HG02884 (cell line): ENCODE data around the gene SNRPA.
"Not testable (repeated sequence)": the region's sequence is repeated elsewhere in the genome, so short reads cannot be mapped to it uniquely, and the experiment has no call there.

Source experiments
- ATAC-seq: cut with Tn5 transposase; IDR thresholded peaks from one replicate; pipeline ENCODE4 v1.9.1; 2021; ENCODE audit warnings: mild to moderate bottlenecking, moderate library complexity; ENCODE audit not compliant: unreplicated experiment

SNRPA gene

GRCh38 chr19:40776364-40776763 is 25.4 kb downstream of the SNRPA start:
- no peak for ATAC-seq

DNA sequence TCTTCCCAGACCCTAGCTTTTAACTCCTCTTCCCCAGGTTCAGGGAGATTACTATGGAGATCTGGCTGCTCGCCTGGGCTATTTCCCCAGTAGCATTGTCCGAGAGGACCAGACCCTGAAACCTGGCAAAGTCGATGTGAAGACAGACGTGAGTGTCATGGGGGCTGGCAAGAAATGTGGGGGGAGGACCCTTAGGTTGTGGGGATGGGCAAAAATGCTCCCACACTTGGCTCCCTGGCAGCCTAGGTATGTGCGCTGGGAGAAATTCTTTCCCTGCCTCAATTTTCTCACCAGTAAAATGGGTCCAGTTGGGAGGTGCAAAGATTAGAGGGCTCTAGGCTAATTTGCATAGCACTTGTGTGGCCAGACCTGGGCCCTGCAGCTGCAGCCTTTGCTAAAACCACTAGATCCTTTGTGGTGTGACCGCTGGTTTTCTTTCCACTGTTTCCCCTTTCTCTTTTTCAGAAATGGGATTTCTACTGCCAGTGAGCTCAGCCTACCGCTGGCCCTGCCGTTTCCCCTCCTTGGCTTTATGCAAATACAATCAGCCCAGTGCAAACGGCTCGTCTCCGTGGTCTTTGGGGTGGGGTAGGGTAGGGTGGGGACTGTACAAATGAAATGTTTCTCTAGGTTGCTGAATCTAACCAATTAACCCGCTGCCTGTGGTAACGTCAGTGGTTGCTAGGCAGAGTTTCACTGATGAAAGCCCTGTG is 26.1 kb downstream of the SNRPA start:
- peak; percentile 55 for ATAC-seq

DNA sequence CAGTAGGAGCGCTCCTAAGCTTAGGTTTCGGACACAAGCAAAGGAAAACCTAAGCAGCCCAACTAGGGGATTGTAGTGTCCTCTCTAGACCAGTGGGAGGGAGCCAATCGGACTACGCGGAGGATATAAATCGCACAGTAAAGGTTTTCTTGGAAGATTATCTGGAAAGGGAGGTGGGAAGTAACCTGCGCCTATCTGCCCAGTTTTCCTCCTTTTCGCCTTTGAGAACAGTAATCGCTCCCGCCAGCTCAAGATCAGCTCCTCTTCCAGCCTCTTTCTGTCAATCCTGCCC is 26.6 kb downstream of the SNRPA start:
- no peak for ATAC-seq

DNA sequence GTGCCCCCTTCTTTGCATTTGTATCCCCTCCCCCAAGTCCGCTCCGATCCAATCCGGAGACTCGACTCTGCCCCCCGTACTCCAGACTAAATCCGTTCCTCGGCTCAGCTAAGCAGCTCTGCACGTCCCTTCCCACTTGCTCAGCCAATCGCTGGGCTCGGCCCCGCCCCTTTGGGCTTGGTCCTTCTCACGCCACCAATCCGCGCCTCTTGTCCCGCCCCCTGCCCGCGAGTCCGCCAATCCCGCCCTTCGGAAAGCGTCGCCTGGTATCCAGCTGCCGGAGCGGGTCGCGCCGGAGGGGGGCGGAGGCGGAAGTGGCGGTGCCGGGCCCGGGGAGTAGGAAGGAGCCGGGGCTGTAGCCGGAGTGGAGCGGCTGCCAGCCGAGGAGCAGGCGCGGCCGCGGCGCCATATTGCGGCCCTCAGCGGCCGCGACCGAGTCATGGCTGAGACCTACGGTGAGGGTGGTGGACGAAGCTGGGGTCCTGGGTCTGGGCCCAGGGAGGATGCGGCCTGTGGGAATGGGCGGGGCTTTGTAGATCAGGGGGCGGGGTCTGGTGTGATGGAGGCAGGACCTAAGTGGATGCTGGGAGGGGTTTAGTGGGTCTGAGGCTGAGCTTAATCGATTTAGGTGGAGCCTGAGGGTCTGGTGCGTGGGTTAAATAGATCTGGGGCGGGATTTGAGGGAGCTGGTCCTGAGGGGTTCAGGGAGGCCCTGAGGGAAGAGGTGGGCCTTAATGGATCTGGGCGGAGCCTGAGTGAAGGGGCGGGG is 27.1 kb downstream of the SNRPA start, which contains the start of gene RAB4B:
Gene RAB4B, plus strand, starts transcription at position 311 of the 769 bp plus-strand sequence. Its CDS starts 129 bp downstream, at position 440.
- peak; percentile 53 for ATAC-seq

- no peak for ATAC-seq
These were observed 27.8 kb downstream of the SNRPA start for GRCh38 chr19:40778706-40779284.

DNA sequence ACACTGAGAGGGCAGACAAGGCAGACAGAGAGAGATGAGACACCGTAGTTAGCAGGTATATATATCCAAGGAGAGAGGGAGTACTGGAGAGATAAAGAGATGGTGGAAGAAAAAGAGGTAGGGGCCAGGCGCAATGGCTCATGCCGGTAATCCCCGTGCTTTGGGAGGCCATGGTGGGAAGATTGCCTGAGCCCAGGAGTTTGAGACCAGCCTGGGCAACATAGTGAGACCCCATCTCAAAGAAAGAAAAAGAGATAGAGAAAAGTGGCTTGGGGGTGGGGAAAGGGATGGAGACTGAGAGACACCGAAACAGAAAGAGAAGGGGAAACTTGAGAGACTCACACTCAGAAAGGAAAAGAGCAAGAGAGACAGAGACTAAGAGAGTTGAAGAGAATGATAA is 29.6 kb downstream of the SNRPA start:
- no peak for ATAC-seq

GRCh38 chr19:40781140-40781539 is 30.1 kb downstream of the SNRPA start:
- ATAC-seq: no peak

DNA sequence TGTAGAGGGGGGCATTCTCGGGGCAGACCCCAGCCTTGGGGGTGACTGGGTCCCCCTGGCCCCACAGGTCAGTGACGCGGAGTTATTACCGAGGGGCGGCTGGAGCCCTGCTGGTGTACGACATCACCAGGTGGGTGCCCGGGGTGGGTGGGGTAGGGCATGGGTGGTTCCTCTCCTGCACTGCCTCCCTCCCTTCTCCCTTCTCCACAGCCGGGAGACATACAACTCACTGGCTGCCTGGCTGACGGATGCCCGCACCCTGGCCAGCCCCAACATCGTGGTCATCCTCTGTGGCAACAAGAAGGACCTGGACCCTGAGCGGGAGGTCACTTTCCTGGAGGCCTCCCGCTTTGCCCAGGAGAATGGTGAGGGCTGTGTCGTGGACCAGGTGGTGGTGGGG is 32.7 kb downstream of the SNRPA start:
- no peak for ATAC-seq

- ATAC-seq: not testable (repeated sequence)
These were observed 33.1 kb downstream of the SNRPA start for GRCh38 chr19:40784146-40784545.

- no peak for ATAC-seq
These were observed 34.5 kb downstream of the SNRPA start for GRCh38 chr19:40785526-40785925.

- ATAC-seq: no peak
These were observed 35.3 kb downstream of the SNRPA start for GRCh38 chr19:40786060-40787037.

DNA sequence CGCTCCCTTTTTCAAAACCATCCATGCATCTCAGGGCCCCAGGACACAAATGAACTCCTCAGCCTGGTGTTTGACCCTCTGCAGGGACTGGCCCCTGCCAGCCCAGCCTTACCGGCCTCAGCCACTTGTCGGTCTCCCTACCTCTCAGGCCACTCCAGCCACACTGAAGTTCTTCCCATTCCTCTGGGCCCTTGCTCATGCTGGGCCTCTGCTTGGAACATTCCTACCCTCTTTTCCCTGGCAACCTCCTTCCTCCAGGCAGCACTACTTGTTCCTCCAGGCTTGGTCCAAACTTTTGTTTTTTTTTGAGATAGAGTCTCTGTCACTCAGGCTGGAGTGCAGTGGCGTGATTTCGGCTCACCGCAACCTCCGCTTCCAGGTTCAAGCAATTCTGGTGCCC is 40.3 kb downstream of the SNRPA start:
- ATAC-seq: no peak

- no peak for ATAC-seq
These were observed 41.0 kb downstream of the SNRPA start for GRCh38 chr19:40791996-40792395.

- no peak for ATAC-seq
These were observed 46.4 kb downstream of the SNRPA start for GRCh38 chr19:40797166-40797962.

- no peak for ATAC-seq
These were observed 47.1 kb downstream of the SNRPA start for GRCh38 chr19:40797963-40798682.

- ATAC-seq: peak; percentile 66
These were observed 47.9 kb downstream of the SNRPA start, which contains the start of gene EGLN2 for GRCh38 chr19:40798683-40799557. EGLN2 (plus strand) TSS chr19:40799191; CDS start chr19:40800573, 1,382 bp downstream.

DNA sequence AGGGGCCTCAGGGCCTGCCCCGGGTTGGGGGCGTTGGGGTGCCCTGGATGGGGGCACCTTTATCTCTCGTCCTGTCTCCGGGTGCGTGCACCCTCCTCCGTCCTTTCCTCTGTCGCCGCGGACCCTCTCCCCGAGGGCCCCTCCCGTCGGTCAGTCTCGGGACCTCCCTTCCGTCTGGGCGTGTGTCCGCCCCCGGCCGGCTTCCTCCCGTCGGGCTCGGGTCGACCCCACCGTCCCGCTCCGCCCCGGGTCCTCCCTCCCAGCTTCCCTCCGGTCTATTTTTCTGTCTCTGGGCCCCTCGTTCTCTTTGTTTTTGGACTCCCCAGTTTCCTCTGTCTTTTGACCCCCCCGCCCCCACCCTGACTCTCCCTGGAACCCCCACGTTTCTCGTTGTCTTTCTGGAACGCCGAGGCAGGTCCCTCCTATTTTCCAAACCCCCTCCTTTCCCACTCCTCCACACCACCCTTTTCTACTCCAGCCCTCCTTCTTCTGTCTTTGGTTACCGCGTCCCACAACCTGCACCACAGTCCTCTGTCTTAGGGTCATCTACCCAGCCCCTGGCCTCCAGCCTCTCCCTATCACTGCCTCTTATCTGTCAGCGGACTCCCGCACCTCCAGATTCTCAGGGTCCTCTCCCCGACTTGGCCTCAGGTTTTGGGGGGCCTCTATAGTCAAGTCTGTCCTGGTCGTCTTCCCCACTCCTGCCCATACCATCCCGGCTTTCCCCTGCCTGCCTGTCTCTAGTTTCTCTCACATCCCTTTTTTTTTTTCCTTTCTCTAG is 48.7 kb downstream of the SNRPA start:
- no peak for ATAC-seq
